CD4-positive, alpha-beta memory T cell (primary cell): ENCODE results near the gene FAM111A. TPM values are rescaled to one million over a fixed set of nuclear protein-coding genes. Genes with fewer than 3 reads are reported as not detected.

Experiments used
- CTCF ChIA-PET: fragments of 350-600 bp; sonication (Branson Sonifier 250); formaldehyde crosslinking; loops from one replicate; lab custom pipeline; 2021; ENCODE audit warnings: inconsistent platforms; ENCODE audit not compliant: partially characterized antibody; lab: Charles Lee
- POLR2A ChIA-PET: fragments of 350-600 bp; sonication (Branson Sonifier 250); formaldehyde crosslinking; loops from one replicate; lab custom pipeline; 2021; ENCODE audit not compliant: partially characterized antibody; lab: Charles Lee
- DNase-seq, 5 donors: peaks; one replicate each; pipeline versions ENCODE4 v3.0.0 to v3.0.0-alpha.2; 2020 to 2022; ENCODE audit warnings: mixed read lengths in 1 of 5
- H3K27ac ChIP-seq: one replicate; pipeline ENCODE4 v1.7.0; 2013; ENCODE audit warnings: low read depth, low read length
- H3K27me3 ChIP-seq: 2 replicates; pipeline ENCODE4 v1.7.0; 2013; ENCODE audit warnings: mild to moderate bottlenecking, low read length, moderate library complexity; ENCODE audit not compliant: insufficient read depth
- H3K36me3 ChIP-seq: 2 replicates; pipeline ENCODE4 v1.7.0; 2013; ENCODE audit warnings: mild to moderate bottlenecking, low read length, moderate library complexity; ENCODE audit not compliant: insufficient read depth
- H3K4me1 ChIP-seq: 2 replicates; pipeline ENCODE4 v1.7.0; 2013; ENCODE audit warnings: mild to moderate bottlenecking, low read length, moderate library complexity; ENCODE audit not compliant: insufficient read depth
- H3K4me3 ChIP-seq, 2 donors: one replicate each; pipeline ENCODE4 v1.7.0; 2013; ENCODE audit warnings: low read length in 2 of 2, mild to moderate bottlenecking in 1 of 2
- H3K9me3 ChIP-seq, 2 donors: one replicate each; pipeline ENCODE4 v1.7.0; 2013; ENCODE audit warnings: low read length in 2 of 2, control low read depth in 1 of 2; ENCODE audit not compliant: control insufficient read depth in 1 of 2
- H3K27ac Mint-ChIP-seq, 7 donors: one replicate each; pipeline ENCODE4 v1.8.0; 2020 to 2021; ENCODE audit warnings: mixed read lengths in 7 of 7, mild to moderate bottlenecking in 6 of 7, inconsistent platforms in 3 of 7, moderate library complexity in 3 of 7
- H3K27me3 Mint-ChIP-seq, 2 donors: one replicate each; pipeline ENCODE4 v1.8.0; 2020 to 2021; ENCODE audit warnings: mixed read lengths in 2 of 2
- H3K36me3 Mint-ChIP-seq, 2 donors: one replicate each; pipeline ENCODE4 v1.8.0; 2020 to 2021; ENCODE audit warnings: mixed read lengths in 2 of 2, inconsistent platforms in 1 of 2, mild to moderate bottlenecking in 1 of 2
- H3K4me1 Mint-ChIP-seq, 4 donors: one replicate each; pipeline ENCODE4 v1.8.0; 2020 to 2021; ENCODE audit warnings: mixed read lengths in 4 of 4, mild to moderate bottlenecking in 1 of 4
- H3K4me3 Mint-ChIP-seq, 8 donors: one replicate each; pipeline ENCODE4 v1.8.0; 2020 to 2021; ENCODE audit warnings: mixed read lengths in 8 of 8, mild to moderate bottlenecking in 7 of 8, moderate library complexity in 6 of 8, inconsistent platforms in 3 of 8
- H3K9me3 Mint-ChIP-seq, 8 donors: one replicate each; pipeline ENCODE4 v1.8.0; 2020 to 2021; ENCODE audit warnings: mixed read lengths in 8 of 8, mild to moderate bottlenecking in 5 of 8, inconsistent platforms in 3 of 8, moderate library complexity in 1 of 8
- intact Hi-C: fragments of 100-400 bp; cut with micrococcal nuclease; formaldehyde crosslinking; loops from one replicate; pipeline ENCODE4 v1.15.1; 2023
- polyA plus RNA-seq, 2 donors: library from polyadenylated mRNA; unstranded; fragments of 300-500 nt; fragmentation: Illumina TruSeq; gene quantifications; one replicate each; pipeline ENCODE4 v1.2.3, GENCODE V29; 2021
- total RNA-seq, 2 experiments: library from RNA; stranded (reverse); gene quantifications; one replicate each; pipeline ENCODE4 v1.2.3, GENCODE V29; 2021

The FAM111A gene
- total and polyA plus RNA-seq, 4 experiments from 2014 or later: 22.8 to 130 (median 77.7) TPM

GRCh38 chr11:59183771-59184170 is 41.1 kb downstream of the FAM111A start:
- H3K27ac ChIP-seq: no peak overlapping the region
- H3K4me1 Mint-ChIP-seq: no peaks in the 10 kb centered on the region
- intact Hi-C loops: no loop called here
- H3K4me3 Mint-ChIP-seq: no peak overlapping the region
- DNase-seq: no peak
- no peaks in the 10 kb centered on the region for H3K4me1 ChIP-seq
- CTCF ChIA-PET: interaction anchor here (1.5 to 11.6 kb wide), 3 partner anchors 11 to 26 kb away, joined by 5 to 205 read pairs (median 10); partner anchors contain the start of gene DTX4
- H3K9me3 ChIP-seq: no peaks in the 10 kb centered on the region
- H3K27me3 Mint-ChIP-seq: no peaks in the 10 kb centered on the region
- no peak overlapping the region for H3K27ac Mint-ChIP-seq
- H3K4me3 ChIP-seq: no peak overlapping the region
- H3K27me3 ChIP-seq: no peaks in the 10 kb centered on the region
- POLR2A ChIA-PET: no interaction called here
- no peaks in the 10 kb centered on the region for H3K36me3 ChIP-seq
- H3K9me3 Mint-ChIP-seq: peaks cover 0 to 7% (median under 1%) of the 10 kb centered on the region in 8 donors
- peaks cover 0 to 3% of the 10 kb centered on the region in 2 donors for H3K36me3 Mint-ChIP-seq

GRCh38 chr11:59184691-59185339 is 42.2 kb downstream of the FAM111A start:
- Mint-ChIP-seq H3K27me3 (no peaks in the 10 kb centered on the region), H3K9me3 (peaks cover 0 to under 1% (median 0%) of the 10 kb centered on the region in 8 donors), H3K36me3 (peaks cover 0 to 8% of the 10 kb centered on the region in 2 donors), H3K4me3 (peak overlapping the region in 1 of 8 donors; percentile 4), H3K27ac (no peak overlapping the region), H3K4me1 (no peaks in the 10 kb centered on the region)
- H3K4me1 ChIP-seq: no peaks in the 10 kb centered on the region
- no peak for DNase-seq
- no peaks in the 10 kb centered on the region for H3K9me3 ChIP-seq
- H3K4me3 ChIP-seq: no peak overlapping the region
- H3K27me3 ChIP-seq: no peaks in the 10 kb centered on the region
- ChIA-PET POLR2A (no interaction called here), CTCF (interaction anchor here (1.1 to 11.6 kb wide), 10 partner anchors 8 to 38 kb away, joined by 3 to 205 read pairs (median 8); partner anchors contain the start of gene DTX4)
- H3K27ac ChIP-seq: no peak overlapping the region
- intact Hi-C loops: no loop called here
- H3K36me3 ChIP-seq: no peaks in the 10 kb centered on the region

- POLR2A ChIA-PET: interaction anchor here (2.8 kb wide), 1 partner anchor 14 kb away, joined by 11 read pairs; the partner anchor contains the start of gene DTX4
- no peak overlapping the region for H3K4me3 ChIP-seq
- Mint-ChIP-seq H3K27ac (peak overlapping the region in 1 of 7 donors; percentile 37), H3K27me3 (no peaks in the 10 kb centered on the region), H3K36me3 (peaks cover 0 to 8% of the 10 kb centered on the region in 2 donors), H3K9me3 (no peaks in the 10 kb centered on the region), H3K4me1 (no peaks in the 10 kb centered on the region), H3K4me3 (no peak overlapping the region)
- CTCF ChIA-PET: interaction anchor here (0.7 to 11.6 kb wide), 18 partner anchors 8 to 243 kb away, joined by 3 to 205 read pairs (median 5); partner anchors contain the start of gene DTX4
- no peaks in the 10 kb centered on the region for H3K4me1 ChIP-seq
- H3K36me3 ChIP-seq: no peaks in the 10 kb centered on the region
- intact Hi-C loops: no loop called here
- no peaks in the 10 kb centered on the region for H3K27me3 ChIP-seq
- H3K27ac ChIP-seq: no peak overlapping the region
- no peak for DNase-seq
- H3K9me3 ChIP-seq: no peaks in the 10 kb centered on the region
These were observed 42.8 kb downstream of the FAM111A start for GRCh38 chr11:59185386-59185945.

- Histone ChIP-seq H3K4me1 (no peaks in the 10 kb centered on the region), H3K27me3 (no peaks in the 10 kb centered on the region), H3K27ac (no peak overlapping the region), H3K4me3 (no peak overlapping the region), H3K9me3 (no peaks in the 10 kb centered on the region), H3K36me3 (no peaks in the 10 kb centered on the region)
- peak; percentile 37 to 56 (median 43) for DNase-seq
- ChIA-PET POLR2A (interaction anchor here (2.8 kb wide), 1 partner anchor 14 kb away, joined by 11 read pairs; the partner anchor contains the start of gene DTX4), CTCF (interaction anchor here (0.6 to 11.6 kb wide), 24 partner anchors 8 to 252 kb away, joined by 3 to 205 read pairs (median 4); partner anchors contain the start of gene DTX4)
- no peaks in the 10 kb centered on the region for H3K9me3 Mint-ChIP-seq
- H3K27ac Mint-ChIP-seq: no peak overlapping the region
- no peak overlapping the region for H3K4me3 Mint-ChIP-seq
- H3K4me1 Mint-ChIP-seq: no peaks in the 10 kb centered on the region
- peaks cover 0 to 8% of the 10 kb centered on the region in 2 donors for H3K36me3 Mint-ChIP-seq
- H3K27me3 Mint-ChIP-seq: peaks cover 0 to 2% of the 10 kb centered on the region in 2 donors
- intact Hi-C loops: loop anchor here (1.0 kb wide), 1 partner anchor 15 kb away; no protein-coding TSS in a partner anchor
These were observed 43.5 kb downstream of the FAM111A start for GRCh38 chr11:59186130-59186594.

- no peaks in the 10 kb centered on the region for H3K4me1 ChIP-seq
- intact Hi-C loops: no loop called here
- no peak overlapping the region for H3K27ac ChIP-seq
- Mint-ChIP-seq H3K36me3 (peaks cover 0 to 8% of the 10 kb centered on the region in 2 donors), H3K4me3 (no peak overlapping the region), H3K27ac (no peak overlapping the region), H3K9me3 (no peaks in the 10 kb centered on the region), H3K4me1 (no peaks in the 10 kb centered on the region), H3K27me3 (peaks cover 0 to 2% of the 10 kb centered on the region in 2 donors)
- no peaks in the 10 kb centered on the region for H3K36me3 ChIP-seq
- ChIA-PET CTCF (interaction anchor here (1.0 to 11.6 kb wide), 15 partner anchors 9 to 251 kb away, joined by 3 to 205 read pairs (median 6); partner anchors contain the start of gene DTX4), POLR2A (interaction anchor here (2.8 kb wide), 1 partner anchor 15 kb away, joined by 11 read pairs; the partner anchor contains the start of gene DTX4)
- no peaks in the 10 kb centered on the region for H3K27me3 ChIP-seq
- H3K9me3 ChIP-seq: no peaks in the 10 kb centered on the region
- H3K4me3 ChIP-seq: no peak overlapping the region
- DNase-seq: no peak
These were observed 44.4 kb downstream of the FAM111A start for GRCh38 chr11:59187035-59187434.

GRCh38 chr11:59187587-59187986 is 44.9 kb downstream of the FAM111A start:
- H3K27ac ChIP-seq: no peak overlapping the region
- ChIA-PET POLR2A (interaction anchor here (2.8 kb wide), 1 partner anchor 16 kb away, joined by 11 read pairs; the partner anchor contains the start of gene DTX4), CTCF (interaction anchor here (0.7 to 11.6 kb wide), 7 partner anchors 11 to 86 kb away, joined by 3 to 205 read pairs (median 8); partner anchors contain the start of gene DTX4)
- no peaks in the 10 kb centered on the region for H3K4me1 ChIP-seq
- intact Hi-C loops: no loop called here
- H3K27me3 ChIP-seq: no peaks in the 10 kb centered on the region
- H3K36me3 ChIP-seq: no peaks in the 10 kb centered on the region
- no peak overlapping the region for H3K27ac Mint-ChIP-seq
- H3K36me3 Mint-ChIP-seq: peaks cover 2 to 8% of the 10 kb centered on the region in 2 donors
- no peaks in the 10 kb centered on the region for H3K9me3 ChIP-seq
- peaks cover 0 to 2% of the 10 kb centered on the region in 2 donors for H3K27me3 Mint-ChIP-seq
- H3K4me3 Mint-ChIP-seq: no peak overlapping the region
- no peaks in the 10 kb centered on the region for H3K9me3 Mint-ChIP-seq
- H3K4me3 ChIP-seq: no peak overlapping the region
- H3K4me1 Mint-ChIP-seq: no peaks in the 10 kb centered on the region
- DNase-seq: no peak

- no peak overlapping the region for H3K27ac Mint-ChIP-seq
- no peaks in the 10 kb centered on the region for H3K4me1 Mint-ChIP-seq
- H3K27me3 ChIP-seq: no peaks in the 10 kb centered on the region
- H3K4me3 Mint-ChIP-seq: no peak overlapping the region
- CTCF ChIA-PET: interaction anchor here (4.3 to 11.6 kb wide), 2 partner anchors 13 to 16 kb away, joined by 26 to 205 read pairs; partner anchors contain the start of gene DTX4
- intact Hi-C loops: no loop called here
- POLR2A ChIA-PET: no interaction called here
- no peaks in the 10 kb centered on the region for H3K9me3 ChIP-seq
- peaks cover 0 to 2% of the 10 kb centered on the region in 2 donors for H3K27me3 Mint-ChIP-seq
- H3K27ac ChIP-seq: no peak overlapping the region
- H3K36me3 ChIP-seq: no peaks in the 10 kb centered on the region
- H3K4me3 ChIP-seq: no peak overlapping the region
- H3K4me1 ChIP-seq: no peaks in the 10 kb centered on the region
- H3K9me3 Mint-ChIP-seq: no peaks in the 10 kb centered on the region
- no peak for DNase-seq
- H3K36me3 Mint-ChIP-seq: peaks cover 3 to 8% of the 10 kb centered on the region in 2 donors
These were observed 46.3 kb downstream of the FAM111A start for GRCh38 chr11:59188954-59189353.
